ENCODE data around the gene MAGI2. TPM values are rescaled to one million over a fixed set of nuclear protein-coding genes. Genes with fewer than 3 reads are reported as not detected.
"Not testable (repeated sequence)": the region's sequence is repeated elsewhere in the genome, so short reads cannot be mapped to it uniquely, and the experiment has no call there.

The MAGI2 gene
- total RNA-seq, 1 donor from 2014 or later: 2.5 TPM

- Histone ChIP-seq H3K36me3 (ENCODE audit: control insufficient read depth, insufficient read depth, low read length) (no peaks in the 10 kb centered on the region), H3K4me3 (ENCODE audit: low read depth, low read length) (no peak overlapping the region), H3K27me3 (ENCODE audit: control insufficient read depth, insufficient read depth, low read length) (no peaks in the 10 kb centered on the region)
- DNase-seq (ENCODE audit: low read depth): no peak
- TF ChIP-seq CTCF (IDR thresholded peaks at IDR 0.05; ENCODE audit: insufficient read depth, low read length, poor library complexity, severe bottlenecking): no peak
Observed at GRCh38 chr7:78253850-78254725, 1199.4 kb downstream of the MAGI2 start.

DNA sequence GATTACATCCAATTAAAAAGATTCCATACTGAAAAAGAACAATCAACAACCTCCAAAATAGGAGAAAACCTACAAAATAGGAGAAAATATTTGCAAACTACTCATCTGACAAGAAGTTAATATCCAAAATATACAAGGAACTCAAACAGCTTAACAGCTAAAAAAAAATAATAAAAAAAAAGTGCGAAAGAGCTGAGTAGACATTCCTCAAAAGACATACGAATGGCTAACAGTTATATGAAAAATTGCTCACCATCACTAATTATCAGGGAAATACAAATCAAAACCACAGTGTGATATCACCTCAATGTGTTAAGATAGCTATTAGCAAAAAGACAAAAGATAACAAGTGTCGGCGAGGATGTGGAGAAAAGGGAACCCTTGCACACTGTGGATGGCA lies 1204.6 kb downstream of the MAGI2 start:
- Histone ChIP-seq H3K27me3 (ENCODE audit: control insufficient read depth, insufficient read depth, low read length) (no peaks in the 10 kb centered on the region), H3K36me3 (ENCODE audit: control insufficient read depth, insufficient read depth, low read length) (no peaks in the 10 kb centered on the region), H3K4me3 (ENCODE audit: low read depth, low read length) (no peak overlapping the region)
- no peak for TF ChIP-seq CTCF (IDR thresholded peaks at IDR 0.05; ENCODE audit: insufficient read depth, low read length, poor library complexity, severe bottlenecking)
- no peak for DNase-seq (ENCODE audit: low read depth)

GRCh38 chr7:78247910-78248689 lies 1205.4 kb downstream of the MAGI2 start:
- no peak overlapping the region for H3K4me3 ChIP-seq (ENCODE audit: low read depth, low read length)
- H3K36me3 ChIP-seq (ENCODE audit: control insufficient read depth, insufficient read depth, low read length): no peaks in the 10 kb centered on the region
- H3K27me3 ChIP-seq (ENCODE audit: control insufficient read depth, insufficient read depth, low read length): no peaks in the 10 kb centered on the region
- TF ChIP-seq CTCF (IDR thresholded peaks at IDR 0.05; ENCODE audit: insufficient read depth, low read length, poor library complexity, severe bottlenecking): no peak
- DNase-seq (ENCODE audit: low read depth): no peak

- not testable (repeated sequence) for H3K36me3 ChIP-seq (ENCODE audit: control insufficient read depth, insufficient read depth, low read length); H3K4me3 ChIP-seq (ENCODE audit: low read depth, low read length); H3K27me3 ChIP-seq (ENCODE audit: control insufficient read depth, insufficient read depth, low read length); DNase-seq (ENCODE audit: low read depth)
Observed at GRCh38 chr7:78240179-78240578, 1213.3 kb downstream of the MAGI2 start.

DNA sequence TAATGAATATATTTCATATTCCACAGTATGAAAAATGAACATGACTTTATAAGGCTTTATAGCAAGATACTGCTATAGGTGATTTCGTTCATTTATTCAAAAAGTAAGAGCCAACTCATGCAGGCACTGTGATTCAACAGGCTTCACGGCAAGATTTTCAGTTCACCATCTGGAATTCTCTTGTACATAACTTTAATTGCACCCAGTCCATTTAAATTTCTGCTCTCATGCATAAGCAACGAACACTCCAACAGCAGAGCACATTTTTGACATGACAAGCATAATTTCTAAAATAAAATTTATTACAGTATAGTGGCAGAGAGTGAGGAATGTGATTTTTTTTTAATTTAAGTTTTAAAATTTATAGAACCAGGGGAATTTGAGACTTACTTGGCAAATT lies 1218.8 kb downstream of the MAGI2 start:
- Histone ChIP-seq H3K27me3 (ENCODE audit: control insufficient read depth, insufficient read depth, low read length) (no peaks in the 10 kb centered on the region), H3K4me3 (ENCODE audit: low read depth, low read length) (no peak overlapping the region), H3K36me3 (ENCODE audit: control insufficient read depth, insufficient read depth, low read length) (no peaks in the 10 kb centered on the region)
- no peak for TF ChIP-seq CTCF (IDR thresholded peaks at IDR 0.05; ENCODE audit: insufficient read depth, low read length, poor library complexity, severe bottlenecking)
- DNase-seq (ENCODE audit: low read depth): no peak

DNA sequence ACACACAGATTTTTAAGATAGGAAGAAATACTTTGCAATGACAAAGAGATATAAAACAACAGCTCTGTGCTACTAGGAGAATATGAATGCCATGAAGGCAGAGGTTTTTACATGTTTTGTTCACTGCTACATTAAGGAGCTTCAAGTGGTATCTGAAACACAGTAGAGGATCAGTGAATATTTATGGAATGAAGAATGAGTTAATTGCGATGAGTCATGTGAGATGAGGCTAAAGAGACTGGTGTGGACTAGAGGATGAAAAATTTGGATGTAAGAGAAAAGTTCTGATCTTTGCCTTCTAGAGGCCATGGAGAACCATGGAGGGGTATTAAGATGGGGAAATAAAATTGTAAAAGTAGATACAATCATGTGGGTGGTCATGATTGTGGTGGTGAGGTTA lies 1220.7 kb downstream of the MAGI2 start:
- TF ChIP-seq CTCF (IDR thresholded peaks at IDR 0.05; ENCODE audit: insufficient read depth, low read length, poor library complexity, severe bottlenecking): no peak
- Histone ChIP-seq H3K4me3 (ENCODE audit: low read depth, low read length) (no peak overlapping the region), H3K27me3 (ENCODE audit: control insufficient read depth, insufficient read depth, low read length) (no peaks in the 10 kb centered on the region), H3K36me3 (ENCODE audit: control insufficient read depth, insufficient read depth, low read length) (no peaks in the 10 kb centered on the region)
- no peak for DNase-seq (ENCODE audit: low read depth)

Measured in kidney epithelial cell (primary cell).